Sigmoid colon (tissue), 3 donors: ENCODE results near the gene GLOD5.

Experiments
- CTCF ChIP-seq, 4 experiments: fragments of 450-650 bp in 3 of 4; fragments of 200-600 bp in 1 of 4; IDR thresholded peaks; one replicate each; pipeline ENCODE4 v1.5.1; 2016 to 2019; ENCODE audit warnings: antibody characterized with exemption in 4 of 4, mild to moderate bottlenecking in 3 of 4, moderate library complexity in 2 of 4
- POLR2A ChIP-seq, 2 donors: fragments of 450-650 bp; IDR thresholded peaks; one replicate each; pipeline ENCODE4 v1.6.1; 2016; ENCODE audit warnings: antibody characterized with exemption in 2 of 2, mild to moderate bottlenecking in 2 of 2, moderate library complexity in 2 of 2

GRCh38 chrX:48719958-48720357 lies 41.6 kb upstream of the GLOD5 start:
- no peak for TF ChIP-seq CTCF (IDR thresholded peaks at IDR 0.05)
- no peak for TF ChIP-seq POLR2A (IDR thresholded peaks at IDR 0.05)
